Skin of body (tissue), 2 donors: ENCODE data around the gene BCAP31. TPM values are rescaled to one million over a fixed set of nuclear protein-coding genes. Genes with fewer than 3 reads are reported as not detected.
"Not testable (repeated sequence)": the region's sequence is repeated elsewhere in the genome, so short reads cannot be mapped to it uniquely, and the experiment has no call there.

Source experiments
- DNase-seq: peaks from one replicate; lab custom pipeline; 2025; lab: John Stamatoyannopoulos, UW
- total RNA-seq: library from RNA; depleted of rRNA; stranded (reverse); fragments of >200 nt; gene quantifications from one replicate; pipeline ENCODE4 v1.2.3, GENCODE V29; 2014

BCAP31 gene
- total RNA-seq, 1 donor from 2014 or later, result 92.8 TPM

- DNase-seq, result no peak
Observed at GRCh38 chrX:153763298-153763932, 39.2 kb upstream of the BCAP31 start.

DNA sequence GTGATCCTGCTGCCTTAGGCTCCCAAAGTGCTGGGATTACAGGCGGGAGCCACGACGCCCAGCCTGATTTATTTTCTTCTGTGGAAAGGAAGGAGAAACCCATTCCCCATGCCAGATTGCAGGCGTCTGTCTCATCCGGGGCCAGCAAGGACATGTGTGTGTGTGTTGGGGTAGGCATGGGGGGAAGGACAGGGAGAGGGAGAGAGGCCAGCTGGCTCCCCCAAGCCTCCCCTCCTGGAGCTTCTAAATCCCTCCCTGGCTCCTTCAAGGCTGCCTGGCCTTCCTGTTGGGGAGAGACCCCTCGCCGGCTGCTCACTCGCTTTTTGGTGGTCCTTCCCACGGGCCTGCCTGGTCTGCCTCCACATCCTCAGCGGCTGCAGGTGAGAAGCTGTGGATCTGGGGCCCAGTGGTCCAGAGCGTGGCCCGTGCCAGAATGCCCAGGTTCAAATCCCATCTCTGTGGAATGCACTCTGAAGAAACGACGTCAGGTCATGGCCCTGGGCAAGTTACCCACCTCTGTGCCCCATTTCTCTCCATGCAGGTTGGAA is 38.5 kb upstream of the BCAP31 start:
- DNase-seq, result no peak

DNA sequence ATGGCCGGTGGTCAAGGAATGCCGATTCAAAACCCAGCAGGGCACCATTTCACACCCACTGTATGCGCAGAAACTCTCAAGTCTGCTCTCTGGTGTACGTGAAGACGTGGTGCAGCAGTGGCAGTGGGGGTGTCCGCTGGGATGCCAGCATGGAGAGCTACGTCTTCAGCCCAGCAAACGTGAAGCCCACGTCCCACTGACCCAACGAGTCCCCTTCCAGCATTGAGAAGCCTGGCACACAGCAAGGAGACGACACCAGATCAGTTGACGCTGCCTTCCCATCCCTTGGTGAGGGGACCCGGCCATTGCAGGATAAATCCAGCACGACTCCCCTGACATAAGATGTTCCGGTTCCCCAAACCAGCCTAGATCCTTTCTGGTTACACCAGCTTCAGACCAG is 37.7 kb upstream of the BCAP31 start:
- DNase-seq, result no peak

GRCh38 chrX:153755136-153755535 is 30.9 kb upstream of the BCAP31 start:
- no peak for DNase-seq

DNA sequence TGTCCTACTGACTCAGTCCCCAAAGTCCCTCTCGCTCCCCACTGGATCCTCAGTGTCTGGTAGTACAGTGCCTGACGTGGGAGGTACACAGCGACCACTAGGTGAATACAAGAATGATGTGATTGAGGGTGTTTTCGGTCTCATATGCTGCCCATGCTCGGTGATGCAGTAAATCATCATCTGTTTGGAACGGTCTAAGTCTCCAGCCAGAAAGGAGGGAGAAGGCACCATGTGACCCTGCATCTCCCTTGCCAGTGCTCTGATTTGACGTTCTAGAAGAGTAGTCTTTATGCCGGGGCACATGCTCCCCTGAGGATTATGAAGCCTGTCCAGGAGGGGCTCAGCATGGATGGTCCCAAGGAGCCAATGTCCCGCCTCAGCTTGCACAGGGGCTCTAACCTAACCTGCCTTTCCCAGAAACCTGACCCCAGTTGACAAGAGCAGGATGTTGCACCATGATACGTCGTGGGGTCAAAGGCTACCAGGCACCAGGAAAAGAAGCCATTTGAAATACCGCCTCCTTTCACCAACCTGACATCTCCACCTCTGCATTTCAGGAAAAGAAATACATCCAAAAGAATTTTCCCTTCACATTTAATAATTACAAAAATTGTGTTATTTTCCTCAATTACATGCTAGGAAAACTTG is 26.1 kb upstream of the BCAP31 start:
- DNase-seq, result no peak

GRCh38 chrX:153749017-153749416 is 24.8 kb upstream of the BCAP31 start:
- not testable (repeated sequence) for DNase-seq

DNA sequence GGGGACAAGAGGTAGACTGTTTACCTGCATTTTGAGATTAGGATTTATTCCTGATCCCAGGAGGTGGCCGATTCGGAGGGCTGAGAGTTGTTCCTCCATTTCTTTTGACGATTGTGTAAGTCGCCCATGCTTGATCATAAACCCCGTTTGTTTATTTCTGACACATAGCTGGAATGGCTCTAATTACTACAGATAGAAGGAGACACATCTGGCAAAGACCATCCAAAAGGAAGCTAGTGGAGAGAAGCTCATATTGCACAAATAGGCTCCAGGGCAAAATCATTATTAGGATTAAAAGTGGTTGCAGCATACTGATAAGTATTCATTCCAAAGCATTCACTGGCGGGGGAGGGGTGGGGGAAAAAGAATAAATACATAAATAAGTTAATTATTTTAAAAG is 22.8 kb upstream of the BCAP31 start:
- DNase-seq, result not testable (repeated sequence)

DNA sequence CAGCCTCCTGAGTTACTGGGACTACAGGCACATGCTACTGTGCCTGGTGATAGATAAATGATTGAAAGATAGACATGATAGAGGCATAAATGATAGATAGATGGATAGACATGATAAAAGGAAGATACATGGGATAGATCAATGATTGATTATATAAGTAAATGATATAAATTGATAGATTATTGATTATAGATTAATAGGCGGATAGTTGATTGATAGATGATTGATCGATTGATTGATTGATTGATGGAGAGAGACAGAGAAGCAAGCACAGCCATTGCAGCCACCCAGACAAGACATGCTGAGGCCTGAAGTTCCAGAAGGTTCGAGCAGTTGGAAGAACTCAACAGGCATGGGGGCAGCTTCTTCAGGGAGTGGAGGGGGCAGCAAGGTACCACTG is 22.2 kb upstream of the BCAP31 start:
- no peak for DNase-seq

GRCh38 chrX:153745067-153745433 is 20.9 kb upstream of the BCAP31 start:
- not testable (repeated sequence) for DNase-seq

GRCh38 chrX:153744210-153745066 is 20.3 kb upstream of the BCAP31 start:
- DNase-seq, result no peak

- not testable (repeated sequence) for DNase-seq
Observed at GRCh38 chrX:153743468-153744209, 19.5 kb upstream of the BCAP31 start.

DNA sequence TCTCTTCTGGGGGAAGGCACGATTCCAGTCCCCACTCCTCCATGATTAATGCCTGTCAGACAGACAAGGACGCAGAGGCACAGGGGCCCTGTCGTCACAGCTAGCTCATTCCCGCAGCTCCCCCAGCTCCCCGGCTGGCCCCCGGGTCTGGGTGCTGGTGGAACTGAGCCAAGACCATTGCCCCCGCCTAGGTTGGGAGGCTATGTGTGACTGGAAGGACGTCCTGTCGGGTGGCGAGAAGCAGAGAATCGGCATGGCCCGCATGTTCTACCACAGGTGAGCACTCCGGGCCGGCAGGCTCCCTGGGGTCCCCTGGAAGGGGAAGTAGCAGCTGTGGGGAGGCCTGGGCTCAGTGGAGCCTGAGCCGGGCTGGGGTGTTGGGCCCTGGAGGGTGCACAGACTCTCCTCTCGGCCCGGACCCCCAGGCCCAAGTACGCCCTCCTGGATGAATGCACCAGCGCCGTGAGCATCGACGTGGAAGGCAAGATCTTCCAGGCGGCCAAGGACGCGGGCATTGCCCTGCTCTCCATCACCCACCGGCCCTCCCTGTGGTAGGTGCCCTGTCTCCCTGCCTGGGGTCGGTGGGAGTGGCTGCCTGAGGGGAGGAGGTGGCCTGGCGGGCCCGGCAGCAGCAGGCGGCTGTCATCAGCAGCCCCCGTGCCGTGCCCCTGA is 18.7 kb upstream of the BCAP31 start:
- DNase-seq, result not testable (repeated sequence)

DNA sequence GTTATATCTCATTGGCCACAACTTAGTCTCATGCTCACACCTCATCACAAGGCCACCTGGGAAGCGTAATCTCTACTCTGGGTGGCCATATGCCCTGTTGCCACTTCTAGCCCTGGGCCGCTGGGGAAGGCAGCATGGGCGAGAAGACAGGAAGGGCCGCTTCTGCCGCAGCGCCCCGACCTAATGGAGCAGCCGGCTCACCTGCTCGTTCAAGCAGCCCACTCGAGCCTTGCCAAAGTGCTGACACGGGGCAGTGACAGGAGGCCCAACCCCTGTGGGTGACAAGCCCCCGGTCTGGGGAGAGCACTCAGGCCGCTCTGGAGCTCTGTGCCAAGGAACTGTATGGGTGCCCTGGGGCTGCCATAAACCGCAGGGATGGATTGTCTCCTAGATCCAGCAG is 17.9 kb upstream of the BCAP31 start:
- DNase-seq, result not testable (repeated sequence)

DNA sequence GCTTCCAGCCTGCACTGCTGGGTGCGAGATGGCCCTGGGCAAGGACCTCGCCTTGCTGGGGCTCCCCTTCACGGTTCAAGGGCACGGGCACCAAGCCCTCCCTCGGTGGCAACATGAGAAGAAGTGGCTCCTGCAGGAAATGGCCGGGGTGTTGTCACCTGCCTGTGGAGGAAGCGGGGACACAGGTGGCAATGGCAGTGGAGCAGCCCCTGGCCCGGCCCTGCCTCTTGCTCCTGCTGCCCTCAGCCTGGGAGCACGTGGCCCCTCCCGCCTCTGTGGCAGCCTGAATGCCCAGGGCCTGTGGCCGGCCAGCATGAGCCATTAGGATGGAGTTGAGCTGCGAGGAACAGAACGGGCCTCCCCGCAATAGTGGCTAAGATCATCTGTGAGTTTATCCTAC is 17.3 kb upstream of the BCAP31 start:
- DNase-seq, result no peak

- DNase-seq, result no peak
Observed at GRCh38 chrX:153740631-153741222, 16.5 kb upstream of the BCAP31 start.

DNA sequence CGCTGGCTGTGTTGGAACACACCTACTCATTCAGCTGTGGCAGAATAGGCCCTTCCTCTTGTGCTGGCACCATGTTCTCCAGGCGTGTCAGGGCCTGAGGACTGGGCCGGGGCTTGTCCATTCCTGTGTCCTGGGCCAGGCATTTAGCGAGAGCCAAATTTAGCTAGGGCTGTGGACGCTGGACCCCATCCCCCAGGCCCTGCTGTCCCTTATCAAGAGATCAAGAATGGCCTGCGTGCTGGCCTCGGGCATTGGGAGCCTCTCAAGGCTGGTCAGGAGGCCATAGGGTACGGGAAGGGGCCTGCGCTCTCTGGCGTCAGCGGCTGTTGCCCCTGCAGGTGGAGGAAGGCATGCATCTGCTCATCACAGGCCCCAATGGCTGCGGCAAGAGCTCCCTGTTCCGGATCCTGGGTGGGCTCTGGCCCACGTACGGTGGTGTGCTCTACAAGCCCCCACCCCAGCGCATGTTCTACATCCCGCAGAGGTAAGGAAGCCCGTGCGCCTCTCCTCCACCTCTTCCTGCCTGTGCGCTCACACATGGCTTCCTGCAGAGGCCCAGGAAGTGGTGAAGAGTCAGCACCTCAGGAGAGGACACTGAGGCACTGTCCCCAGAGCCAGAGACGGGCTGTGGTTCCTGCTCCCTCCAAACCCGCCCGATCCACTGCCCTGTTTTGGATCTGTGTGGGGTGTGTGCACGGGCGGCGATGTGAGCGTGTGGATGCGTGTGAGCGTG is 15.7 kb upstream of the BCAP31 start:
- DNase-seq, result no peak

DNA sequence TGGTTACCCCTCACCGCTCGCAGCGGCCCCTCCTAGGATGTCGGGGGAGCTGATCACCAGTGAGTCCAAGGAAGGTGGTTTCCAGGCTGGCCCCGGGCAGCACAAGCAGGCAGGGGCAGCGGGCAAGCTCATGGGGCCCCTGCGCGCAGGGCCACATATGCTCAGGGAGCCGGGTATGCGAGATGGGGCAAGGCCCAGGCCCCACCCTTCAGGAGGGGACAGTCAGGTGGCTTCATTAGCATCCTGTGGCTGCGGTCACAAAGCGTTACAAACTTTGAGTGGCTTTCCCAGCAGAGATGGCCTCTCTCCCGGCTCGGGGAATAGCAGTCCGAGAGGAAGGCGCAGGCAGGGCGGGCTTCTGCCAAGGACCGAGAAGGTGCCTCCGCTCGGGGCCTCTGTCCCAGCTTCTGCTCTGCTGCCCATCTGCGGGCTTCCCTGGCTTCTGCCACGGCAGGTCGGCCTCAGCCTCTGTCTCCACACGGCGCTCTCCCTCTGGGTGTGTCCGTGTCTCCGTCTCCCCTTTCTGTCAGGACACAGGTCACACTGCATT is 13.9 kb upstream of the BCAP31 start:
- no peak for DNase-seq

GRCh38 chrX:153736871-153737441 is 12.8 kb upstream of the BCAP31 start:
- DNase-seq, result no peak
